Measurements from ENCODE around the gene CDA. TPM values are rescaled to one million over a fixed set of nuclear protein-coding genes. Genes with fewer than 3 reads are reported as not detected.

The CDA gene
- total and polyA plus RNA-seq, 2 donors (not counting 3 experiments of a cell fraction or from before 2014, with no cell fraction given) = 0.35 to 1.9 TPM

DNA sequence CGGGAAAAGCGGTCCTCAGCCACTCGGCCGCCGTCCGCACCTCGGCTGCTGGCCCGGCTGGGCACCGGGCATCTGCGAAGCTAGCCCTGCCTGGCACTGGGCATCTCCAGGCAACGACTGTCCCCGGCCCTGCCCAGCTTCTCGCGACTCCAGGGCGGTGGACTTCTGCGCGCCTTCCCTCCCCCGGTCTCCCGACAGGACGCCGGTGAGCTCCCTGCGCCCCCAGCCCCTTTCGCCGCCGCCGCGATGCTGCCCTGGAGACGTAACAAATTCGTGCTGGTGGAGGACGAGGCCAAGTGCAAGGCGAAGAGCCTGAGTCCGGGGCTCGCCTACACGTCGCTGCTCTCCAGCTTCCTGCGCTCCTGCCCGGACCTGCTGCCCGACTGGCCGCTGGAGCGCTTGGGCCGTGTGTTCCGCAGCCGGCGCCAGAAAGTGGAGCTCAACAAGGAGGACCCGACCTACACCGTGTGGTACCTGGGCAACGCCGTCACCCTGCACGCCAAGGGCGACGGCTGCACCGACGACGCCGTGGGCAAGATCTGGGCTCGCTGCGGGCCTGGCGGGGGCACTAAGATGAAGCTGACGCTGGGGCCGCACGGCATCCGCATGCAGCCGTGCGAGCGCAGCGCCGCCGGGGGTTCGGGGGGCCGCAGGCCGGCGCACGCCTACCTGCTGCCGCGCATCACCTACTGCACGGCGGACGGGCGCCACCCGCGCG lies 36.0 kb upstream of the CDA start:
- dilution Hi-C loops (cut with MboI; ENCODE audit: extremely low pct_ligation_motif_present, low sequenced_read_pairs) = no loop called here
- intact Hi-C loops (cut with micrococcal nuclease) = no loop called here
- no peaks in the 10 kb centered on the region for H4K20me1 ChIP-seq (replicated peaks; ENCODE audit: control insufficient read depth, extremely low read depth, insufficient read depth, low read length)
- no peak overlapping the region for H3K27ac ChIP-seq (ENCODE audit: insufficient read depth, low read depth, low read length)
- H2AFZ ChIP-seq (ENCODE audit: low read depth, low read length) = no peak overlapping the region
- H3K27me3 ChIP-seq (ENCODE audit: control insufficient read depth in 2 of 2, insufficient read depth in 2 of 2, low read length in 2 of 2) = peaks cover 52 to 55% of the 10 kb centered on the region in 2 experiments
- TF ChIP-seq JUN (IDR thresholded peaks at IDR 0.05; ENCODE audit: borderline replicate concordance, insufficient read depth, insufficient read length, low read depth) = no peak
- peak; percentile 85 for TF ChIP-seq EZH2 (IDR thresholded peaks at IDR 0.05; ENCODE audit: borderline replicate concordance, low read depth, low read length, severe bottlenecking)
- H3K9me3 ChIP-seq (replicated peaks; ENCODE audit: control insufficient read depth, insufficient read depth, low read length) = no peaks in the 10 kb centered on the region
- POLR2A ChIA-PET = no interaction called here
- BruUV-seq (replicated peaks) = no TSS peak
- CTCF ChIA-PET = interaction anchor here (1.0 to 2.5 kb wide), 3 partner anchors 13 to 80 kb away, joined by 3 to 9 read pairs (median 3); partner anchors contain the start of gene PINK1
- no peak overlapping the region for H3K9ac ChIP-seq (replicated peaks; ENCODE audit: extremely low read depth, insufficient read depth, low read length)
- H3K36me3 ChIP-seq (ENCODE audit: control insufficient read depth in 2 of 2, extremely low read depth in 1 of 2, insufficient read depth in 2 of 2, low read length in 2 of 2) = no peaks in the 10 kb centered on the region
- H3K79me2 ChIP-seq (ENCODE audit: control insufficient read depth, insufficient read depth, low read length) = no peaks in the 10 kb centered on the region
- H3K4me1 ChIP-seq (ENCODE audit: control insufficient read depth, extremely low read depth, insufficient read depth, low read length) = no peaks in the 10 kb centered on the region
- peak; percentile 28 for DNase-seq (ENCODE audit: low read depth, low spot score)
- H3K9me1 ChIP-seq (replicated peaks; ENCODE audit: control insufficient read depth, extremely low read depth, insufficient read depth, low read length) = no peaks in the 10 kb centered on the region
- no peak overlapping the region for H3K4me2 ChIP-seq (ENCODE audit: insufficient read depth, low read length)
- FAIRE-seq = no peak
- peak overlapping the region in 1 of 3 experiments; percentile 9 for H3K4me3 ChIP-seq (replicated peaks in 1 of 3; ENCODE audit: insufficient read depth in 1 of 3, low read depth in 1 of 3, low read length in 3 of 3)

DNA sequence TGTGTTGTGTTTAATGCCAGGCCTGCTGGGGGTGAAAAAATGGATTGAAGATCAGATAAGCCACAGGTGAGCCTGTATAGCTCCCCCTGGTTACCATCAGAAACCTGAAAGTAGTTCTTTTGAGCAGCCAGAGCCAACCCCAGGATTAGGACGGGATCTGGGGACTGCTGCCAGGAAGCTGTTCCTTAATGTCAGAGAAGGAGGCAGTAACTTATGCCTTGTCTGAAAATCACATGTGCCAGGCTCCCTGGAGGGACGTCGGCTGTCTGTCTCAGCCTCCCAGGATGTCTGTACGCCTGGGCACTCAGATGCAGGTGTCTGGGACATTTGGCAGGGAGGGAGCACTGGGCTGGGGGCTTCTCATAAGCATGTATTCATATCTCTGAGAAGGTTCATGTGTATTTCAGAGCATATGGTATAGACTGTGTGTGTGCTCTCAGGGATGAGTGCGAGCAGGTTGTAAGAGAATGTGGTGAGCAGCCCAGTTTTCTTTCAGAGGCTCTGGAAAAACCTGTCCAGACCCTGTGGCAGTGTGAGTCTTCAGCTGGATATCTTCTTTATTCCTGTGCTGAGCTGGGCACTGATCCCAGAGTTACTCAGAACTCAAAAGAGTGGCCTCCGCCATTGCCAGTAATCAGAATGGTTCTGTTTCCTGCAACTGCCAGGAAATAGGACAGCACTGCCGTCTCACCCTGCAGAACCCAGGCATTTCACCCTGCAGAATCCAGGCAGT lies 33.7 kb upstream of the CDA start:
- intact Hi-C loops (cut with micrococcal nuclease) = no loop called here
- no peak for FAIRE-seq
- BruUV-seq (replicated peaks) = no TSS peak
- Histone ChIP-seq H3K79me2 (ENCODE audit: control insufficient read depth, insufficient read depth, low read length) (no peaks in the 10 kb centered on the region), H3K9ac (replicated peaks; ENCODE audit: extremely low read depth, insufficient read depth, low read length) (no peak overlapping the region), H3K4me3 (replicated peaks in 1 of 3; ENCODE audit: insufficient read depth in 1 of 3, low read depth in 1 of 3, low read length in 3 of 3) (no peak overlapping the region), H3K4me2 (ENCODE audit: insufficient read depth, low read length) (no peak overlapping the region), H4K20me1 (replicated peaks; ENCODE audit: control insufficient read depth, extremely low read depth, insufficient read depth, low read length) (no peaks in the 10 kb centered on the region), H2AFZ (ENCODE audit: low read depth, low read length) (no peak overlapping the region), H3K27ac (ENCODE audit: insufficient read depth, low read depth, low read length) (no peak overlapping the region), H3K9me3 (replicated peaks; ENCODE audit: control insufficient read depth, insufficient read depth, low read length) (no peaks in the 10 kb centered on the region), H3K36me3 (ENCODE audit: control insufficient read depth in 2 of 2, extremely low read depth in 1 of 2, insufficient read depth in 2 of 2, low read length in 2 of 2) (no peaks in the 10 kb centered on the region), H3K4me1 (ENCODE audit: control insufficient read depth, extremely low read depth, insufficient read depth, low read length) (no peaks in the 10 kb centered on the region), H3K9me1 (replicated peaks; ENCODE audit: control insufficient read depth, extremely low read depth, insufficient read depth, low read length) (no peaks in the 10 kb centered on the region), H3K27me3 (ENCODE audit: control insufficient read depth in 2 of 2, insufficient read depth in 2 of 2, low read length in 2 of 2) (peaks cover 54 to 56% of the 10 kb centered on the region in 2 experiments)
- ChIA-PET CTCF (interaction anchor here (0.6 kb wide), 1 partner anchor 20 kb away, joined by 3 read pairs; no protein-coding TSS in a partner anchor), POLR2A (no interaction called here)
- TF ChIP-seq POLR2A (IDR thresholded peaks at IDR 0.05; ENCODE audit: low read depth, low read length) (no peak), POLR2AphosphoS5 (IDR thresholded peaks at IDR 0.05; ENCODE audit: insufficient read depth, low read depth, low read length) (no peak), JUN (IDR thresholded peaks at IDR 0.05; ENCODE audit: borderline replicate concordance, insufficient read depth, insufficient read length, low read depth) (no peak), MYC (IDR thresholded peaks at IDR 0.05; ENCODE audit: low read depth, low read length) (no peak), EZH2 (IDR thresholded peaks at IDR 0.05; ENCODE audit: borderline replicate concordance, low read depth, low read length, severe bottlenecking) (no peak), GATA2 (IDR thresholded peaks at IDR 0.05; ENCODE audit: insufficient read depth, insufficient read length, low read depth, low read length) (no peak), FOS (IDR thresholded peaks at IDR 0.05; ENCODE audit: borderline replicate concordance, insufficient read depth, low read length) (no peak)
- TF ChIP-seq, protein P1, sequence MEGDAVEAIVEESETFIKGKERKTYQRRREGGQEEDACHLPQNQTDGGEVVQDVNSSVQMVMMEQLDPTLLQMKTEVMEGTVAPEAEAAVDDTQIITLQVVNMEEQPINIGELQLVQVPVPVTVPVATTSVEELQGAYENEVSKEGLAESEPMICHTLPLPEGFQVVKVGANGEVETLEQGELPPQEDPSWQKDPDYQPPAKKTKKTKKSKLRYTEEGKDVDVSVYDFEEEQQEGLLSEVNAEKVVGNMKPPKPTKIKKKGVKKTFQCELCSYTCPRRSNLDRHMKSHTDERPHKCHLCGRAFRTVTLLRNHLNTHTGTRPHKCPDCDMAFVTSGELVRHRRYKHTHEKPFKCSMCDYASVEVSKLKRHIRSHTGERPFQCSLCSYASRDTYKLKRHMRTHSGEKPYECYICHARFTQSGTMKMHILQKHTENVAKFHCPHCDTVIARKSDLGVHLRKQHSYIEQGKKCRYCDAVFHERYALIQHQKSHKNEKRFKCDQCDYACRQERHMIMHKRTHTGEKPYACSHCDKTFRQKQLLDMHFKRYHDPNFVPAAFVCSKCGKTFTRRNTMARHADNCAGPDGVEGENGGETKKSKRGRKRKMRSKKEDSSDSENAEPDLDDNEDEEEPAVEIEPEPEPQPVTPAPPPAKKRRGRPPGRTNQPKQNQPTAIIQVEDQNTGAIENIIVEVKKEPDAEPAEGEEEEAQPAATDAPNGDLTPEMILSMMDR (IDR thresholded peaks at IDR 0.05; ENCODE audit: extremely low read depth in 1 of 2, insufficient read depth in 1 of 2, low read depth in 1 of 2, low read length in 2 of 2) = no peak
- TF ChIP-seq, protein P2, sequence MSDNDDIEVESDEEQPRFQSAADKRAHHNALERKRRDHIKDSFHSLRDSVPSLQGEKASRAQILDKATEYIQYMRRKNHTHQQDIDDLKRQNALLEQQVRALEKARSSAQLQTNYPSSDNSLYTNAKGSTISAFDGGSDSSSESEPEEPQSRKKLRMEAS (IDR thresholded peaks at IDR 0.05; ENCODE audit: insufficient read depth, insufficient read length) = no peak
- no peak for DNase-seq (ENCODE audit: low read depth, low spot score)
- dilution Hi-C loops (cut with MboI; ENCODE audit: extremely low pct_ligation_motif_present, low sequenced_read_pairs) = no loop called here
